MM.1S (cell line): ENCODE data around the gene FBF1.

Experiments
- CTCF ChIP-seq: fragments of 300-600 bp; sonication (generic); IDR thresholded peaks from 2 replicates; pipeline ENCODE4 v1.5.1; 2016; ENCODE audit warnings: antibody characterized with exemption, low read length, mixed read lengths
- EZH2 ChIP-seq: fragments of 300-600 bp; sonication (generic); optimal IDR thresholded peaks from 2 replicates; pipeline ENCODE3; 2017; ENCODE audit warnings: low read depth, mild to moderate bottlenecking, antibody characterized with exemption, low read length, mixed read lengths
- EZH2phosphoT487 ChIP-seq: fragments of 300-600 bp; sonication (generic); IDR thresholded peaks from 2 replicates; pipeline ENCODE4 v1.6.1; 2018; ENCODE audit warnings: antibody characterized with exemption, low read length

GRCh38 chr17:75909051-75909811 is 31.6 kb downstream of the FBF1 start:
- TF ChIP-seq CTCF (no peak), EZH2phosphoT487 (no peak), EZH2 (no peak)
